HFFc6 (cell line): ENCODE results near the gene CLDN10. TPM values are rescaled to one million over a fixed set of nuclear protein-coding genes. Genes with fewer than 3 reads are reported as not detected.

ENCODE experiments used
- DNase-seq: peaks from one replicate; pipeline ENCODE4 v3.0.0-alpha.2; 2018
- H3K27ac Mint-ChIP-seq: 2 replicates; pipeline ENCODE4 v1.8.0; 2020; ENCODE audit warnings: mild to moderate bottlenecking, mixed read lengths
- H3K27me3 Mint-ChIP-seq: 2 replicates; pipeline ENCODE4 v1.8.0; 2021; ENCODE audit warnings: mild to moderate bottlenecking, moderate library complexity, mixed read lengths; ENCODE audit not compliant: insufficient read depth
- H3K36me3 Mint-ChIP-seq: 2 replicates; pipeline ENCODE4 v1.8.0; 2021; ENCODE audit warnings: low read depth, mixed read lengths
- H3K4me1 Mint-ChIP-seq: 2 replicates; pipeline ENCODE4 v1.8.0; 2020; ENCODE audit warnings: low read depth, mixed read lengths
- H3K4me3 Mint-ChIP-seq: 2 replicates; pipeline ENCODE4 v1.8.0; 2020; ENCODE audit warnings: mild to moderate bottlenecking, moderate library complexity, mixed read lengths
- H3K9me3 Mint-ChIP-seq: 2 replicates; pipeline ENCODE4 v1.8.0; 2020; ENCODE audit warnings: mild to moderate bottlenecking, mixed read lengths
- CTCF ChIP-seq: fragments of 200-600 bp; sonication (generic); IDR thresholded peaks from 2 replicates; pipeline ENCODE4 v1.5.0; 2021; ENCODE audit warnings: antibody characterized with exemption, mild to moderate bottlenecking
- total RNA-seq, 6 experiments: library from RNA; stranded (reverse); fragmentation: NEBNext Ultra II Directional; extraction: Animal tissue kit (Norgen Biotek cat#: 25700); gene quantifications; 2 replicates in 1 of 6; 3 replicates in 5 of 6; pipeline ENCODE4 v1.2.3, GENCODE V29; 2021

The CLDN10 gene
- total RNA-seq, 6 experiments from 2014 or later = not detected

- H3K27ac Mint-ChIP-seq = no peak overlapping the region
- no peaks in the 10 kb centered on the region; the same call in 1 of the 2 replicates for H3K27me3 Mint-ChIP-seq
- no peak for TF ChIP-seq CTCF
- DNase-seq = no peak
- H3K4me1 Mint-ChIP-seq = no peaks in the 10 kb centered on the region
- H3K4me3 Mint-ChIP-seq = no peak overlapping the region
- peaks cover 15% of the 10 kb centered on the region; the same call in 1 of the 2 replicates for H3K36me3 Mint-ChIP-seq
- no peaks in the 10 kb centered on the region for H3K9me3 Mint-ChIP-seq
Observed at GRCh38 chr13:95596701-95597100, 44.2 kb downstream of the CLDN10 start.

GRCh38 chr13:95601216-95601615 is 48.7 kb downstream of the CLDN10 start:
- no peak overlapping the region for H3K4me3 Mint-ChIP-seq
- peak overlapping the region; percentile 36; the same call in 1 of the 2 replicates for H3K27ac Mint-ChIP-seq
- H3K9me3 Mint-ChIP-seq = no peaks in the 10 kb centered on the region
- no peaks in the 10 kb centered on the region; the same call in 1 of the 2 replicates for H3K27me3 Mint-ChIP-seq
- H3K4me1 Mint-ChIP-seq = peaks cover 14% of the 10 kb centered on the region; the same call in 1 of the 2 replicates
- no peak for TF ChIP-seq CTCF
- H3K36me3 Mint-ChIP-seq = peaks cover 26% of the 10 kb centered on the region
- no peak for DNase-seq

GRCh38 chr13:95601906-95602305 is 49.4 kb downstream of the CLDN10 start:
- no peak overlapping the region for H3K4me3 Mint-ChIP-seq
- TF ChIP-seq CTCF = no peak
- H3K27ac Mint-ChIP-seq = no peak overlapping the region
- peaks cover 14% of the 10 kb centered on the region; the same call in 1 of the 2 replicates for H3K4me1 Mint-ChIP-seq
- DNase-seq = no peak
- H3K36me3 Mint-ChIP-seq = peaks cover 26% of the 10 kb centered on the region
- H3K27me3 Mint-ChIP-seq = no peaks in the 10 kb centered on the region; the same call in 1 of the 2 replicates
- no peaks in the 10 kb centered on the region for H3K9me3 Mint-ChIP-seq

- no peak for DNase-seq
- Mint-ChIP-seq H3K9me3 (no peaks in the 10 kb centered on the region), H3K36me3 (peaks cover 27% of the 10 kb centered on the region), H3K4me1 (peaks cover 27% of the 10 kb centered on the region), H3K4me3 (no peak overlapping the region), H3K27me3 (no peaks in the 10 kb centered on the region; the same call in 1 of the 2 replicates), H3K27ac (no peak overlapping the region)
- TF ChIP-seq CTCF = no peak
Observed at GRCh38 chr13:95603887-95604555, 51.5 kb downstream of the CLDN10 start.

- peaks cover 23% of the 10 kb centered on the region for H3K36me3 Mint-ChIP-seq
- H3K27ac Mint-ChIP-seq = no peak overlapping the region
- no peak for DNase-seq
- peaks cover 27% of the 10 kb centered on the region for H3K4me1 Mint-ChIP-seq
- no peak overlapping the region for H3K4me3 Mint-ChIP-seq
- TF ChIP-seq CTCF = no peak
- no peaks in the 10 kb centered on the region for H3K9me3 Mint-ChIP-seq
- no peaks in the 10 kb centered on the region; the same call in 1 of the 2 replicates for H3K27me3 Mint-ChIP-seq
Observed at GRCh38 chr13:95604556-95604915, 52.0 kb downstream of the CLDN10 start.
